Posterior vena cava (tissue), 2 donors: Measurements from ENCODE around the gene SERTAD3. TPM values are rescaled to one million over a fixed set of nuclear protein-coding genes. Genes with fewer than 3 reads are reported as not detected.
"Not testable (repeated sequence)": the region's sequence is repeated elsewhere in the genome, so short reads cannot be mapped to it uniquely, and the experiment has no call there.

Source experiments
- DNase-seq: peaks from one replicate; pipeline ENCODE4 v3.0.0-alpha.2; 2020; ENCODE audit warnings: low spot score
- intact Hi-C, 2 donors: fragments of 100-400 bp; cut with DNase I; formaldehyde crosslinking; loops; one replicate each; pipeline versions ENCODE4 v1.14.1 to v1.14.2; 2022 to 2023
- total RNA-seq, 2 donors: library from RNA; stranded (reverse); fragmentation: NEBNext Ultra II Directional; extraction: Animal tissue kit (Norgen Biotek cat#: 25700); gene quantifications; one replicate each; pipeline ENCODE4 v1.2.1, GENCODE V29; 2021
- donor health status: DM: yes; HTN: yes; CAD: no.
- donor health status: DM: yes; HTN: yes; CAD: no.

SERTAD3 gene
- total RNA-seq, 2 donors from 2014 or later = 33.8 to 48.6 TPM

- peak; percentile 96 for DNase-seq
- intact Hi-C loops = no loop called here
Observed at GRCh38 chr19:40433391-40434216, 10.5 kb downstream of the SERTAD3 start.

- intact Hi-C loops, DNase-seq: not testable (repeated sequence)
Observed at GRCh38 chr19:40432760-40433159, 11.4 kb downstream of the SERTAD3 start.

- no peak for DNase-seq
- intact Hi-C loops = no loop called here
Observed at GRCh38 chr19:40431698-40432097, 12.4 kb downstream of the SERTAD3 start.

GRCh38 chr19:40430242-40430641, 13.9 kb downstream of the SERTAD3 start:
- DNase-seq, intact Hi-C loops: not testable (repeated sequence)

- intact Hi-C loops, DNase-seq: not testable (repeated sequence)
Observed at GRCh38 chr19:40428197-40428596, 15.9 kb downstream of the SERTAD3 start.

- DNase-seq = peak; percentile 100
- intact Hi-C loops = no loop called here
Observed at GRCh38 chr19:40425450-40426287, 18.5 kb downstream of the SERTAD3 start, which contains the start of gene SERTAD1. Gene SERTAD1 (minus strand): TSS chr19:40425992. CDS start chr19:40423546, 2,446 bp downstream.

- intact Hi-C loops = no loop called here
- DNase-seq = no peak
Observed at GRCh38 chr19:40424637-40425449, 19.3 kb downstream of the SERTAD3 start.

GRCh38 chr19:40423938-40424337, 20.2 kb downstream of the SERTAD3 start:
- intact Hi-C loops = no loop called here
- DNase-seq = no peak

- DNase-seq = no peak
- intact Hi-C loops = no loop called here
Observed at GRCh38 chr19:40422748-40423566, 21.2 kb downstream of the SERTAD3 start.

GRCh38 chr19:40421993-40422747, 22.0 kb downstream of the SERTAD3 start:
- intact Hi-C loops = no loop called here
- no peak for DNase-seq

- intact Hi-C loops = no loop called here
- DNase-seq = peak; percentile 98
Observed at GRCh38 chr19:40420766-40421765, 23.1 kb downstream of the SERTAD3 start.

- DNase-seq = no peak
- intact Hi-C loops = no loop called here
Observed at GRCh38 chr19:40420451-40420765, 23.7 kb downstream of the SERTAD3 start.

GRCh38 chr19:40419780-40420179, 24.4 kb downstream of the SERTAD3 start:
- intact Hi-C loops = no loop called here

GRCh38 chr19:40419066-40419612, 25.0 kb downstream of the SERTAD3 start:
- intact Hi-C loops = no loop called here
- DNase-seq = no peak

More at GRCh38 chr19:40419780-40420179, 24.4 kb downstream of the SERTAD3 start:
- DNase-seq = no peak

GRCh38 chr19:40418040-40418439, 26.1 kb downstream of the SERTAD3 start:
- no peak for DNase-seq
- intact Hi-C loops = no loop called here

GRCh38 chr19:40417643-40417981, 26.5 kb downstream of the SERTAD3 start:
- intact Hi-C loops = no loop called here

More at GRCh38 chr19:40417643-40417981, 26.5 kb downstream of the SERTAD3 start:
- no peak for DNase-seq
